Subcutaneous adipose tissue (tissue), 4 donors: ENCODE measurements around the gene WDR37. TPM values are rescaled to one million over a fixed set of nuclear protein-coding genes. Genes with fewer than 3 reads are reported as not detected.

Source experiments
- total RNA-seq, 4 donors: library from RNA; depleted of rRNA; stranded (reverse); fragments of >200 nt; gene quantifications; one replicate each; pipeline ENCODE4 v1.1.0, GENCODE V29; 2016
- TF ChIP-seq, protein P1 (sequence below): fragments of 450-650 bp; IDR thresholded peaks from one replicate; pipeline ENCODE4 v1.5.1; 2016; ENCODE audit warnings: low read depth, mild to moderate bottlenecking, control low read depth, antibody characterized with exemption, moderate library complexity

The WDR37 gene
- total RNA-seq, 4 donors from 2014 or later, result 11.4 to 16.0 (median 15.0) TPM

GRCh38 chr10:1138529-1138928 lies 82.3 kb downstream of the WDR37 start:
- TF ChIP-seq, protein P1, sequence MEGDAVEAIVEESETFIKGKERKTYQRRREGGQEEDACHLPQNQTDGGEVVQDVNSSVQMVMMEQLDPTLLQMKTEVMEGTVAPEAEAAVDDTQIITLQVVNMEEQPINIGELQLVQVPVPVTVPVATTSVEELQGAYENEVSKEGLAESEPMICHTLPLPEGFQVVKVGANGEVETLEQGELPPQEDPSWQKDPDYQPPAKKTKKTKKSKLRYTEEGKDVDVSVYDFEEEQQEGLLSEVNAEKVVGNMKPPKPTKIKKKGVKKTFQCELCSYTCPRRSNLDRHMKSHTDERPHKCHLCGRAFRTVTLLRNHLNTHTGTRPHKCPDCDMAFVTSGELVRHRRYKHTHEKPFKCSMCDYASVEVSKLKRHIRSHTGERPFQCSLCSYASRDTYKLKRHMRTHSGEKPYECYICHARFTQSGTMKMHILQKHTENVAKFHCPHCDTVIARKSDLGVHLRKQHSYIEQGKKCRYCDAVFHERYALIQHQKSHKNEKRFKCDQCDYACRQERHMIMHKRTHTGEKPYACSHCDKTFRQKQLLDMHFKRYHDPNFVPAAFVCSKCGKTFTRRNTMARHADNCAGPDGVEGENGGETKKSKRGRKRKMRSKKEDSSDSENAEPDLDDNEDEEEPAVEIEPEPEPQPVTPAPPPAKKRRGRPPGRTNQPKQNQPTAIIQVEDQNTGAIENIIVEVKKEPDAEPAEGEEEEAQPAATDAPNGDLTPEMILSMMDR, result no peak

- TF ChIP-seq, protein P1, result no peak
Measured at GRCh38 chr10:1141261-1141660, 85.1 kb downstream of the WDR37 start.

DNA sequence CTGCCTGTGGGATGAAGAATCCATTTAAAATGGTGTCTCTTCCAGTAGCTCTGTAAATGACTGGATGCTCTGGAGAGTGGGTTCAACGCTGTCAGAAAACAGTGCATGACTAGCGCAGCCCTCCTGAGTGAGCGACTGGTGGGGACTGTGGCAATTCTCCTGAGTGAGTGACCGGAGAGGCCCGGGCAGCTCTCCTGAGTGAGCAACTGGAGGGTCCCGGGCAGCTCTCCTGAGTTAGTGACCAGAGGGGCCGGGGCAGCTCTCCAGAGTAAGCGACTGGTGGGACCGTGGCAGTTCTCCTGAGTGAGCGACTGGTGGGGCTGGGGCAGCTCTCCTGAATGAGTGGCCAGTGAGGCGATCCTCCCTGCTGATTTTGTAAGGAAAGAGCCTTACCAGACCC lies 85.5 kb downstream of the WDR37 start:
- TF ChIP-seq, protein P1, result no peak

- TF ChIP-seq, protein P1, result no peak
Measured at GRCh38 chr10:1142596-1142995, 86.4 kb downstream of the WDR37 start.

DNA sequence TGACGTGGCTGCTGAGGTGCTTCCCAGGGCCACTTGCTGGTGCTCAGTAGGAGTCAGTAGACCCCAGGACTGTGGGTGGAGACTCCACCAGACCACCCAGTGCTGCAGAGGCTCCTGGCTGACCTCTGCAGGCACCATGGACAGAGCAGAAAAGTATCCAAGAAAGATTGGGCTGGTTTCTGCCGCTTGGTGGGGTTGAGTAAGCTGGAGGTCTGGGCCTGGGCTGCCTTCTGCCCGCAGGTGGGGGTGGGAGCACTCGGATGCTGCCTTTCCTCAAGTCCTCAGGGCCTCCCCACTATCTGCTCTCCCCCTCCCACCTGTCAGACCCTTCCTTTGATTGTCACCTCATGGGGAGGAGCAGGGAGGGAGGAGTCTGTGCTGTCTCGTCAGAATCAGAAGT lies 91.6 kb downstream of the WDR37 start:
- TF ChIP-seq, protein P1, result no peak

- TF ChIP-seq, protein P1, result no peak
Measured at GRCh38 chr10:1148855-1149605, 92.8 kb downstream of the WDR37 start.

GRCh38 chr10:1149793-1150637 lies 93.8 kb downstream of the WDR37 start:
- TF ChIP-seq, protein P1, result no peak
